Measurements from ENCODE around the gene EXOC6. TPM values are rescaled to one million over a fixed set of nuclear protein-coding genes. Genes with fewer than 3 reads are reported as not detected.

Gene EXOC6
- total RNA-seq, 2 experiments from 2014 or later = 8.8 to 9.5 TPM

GRCh38 chr10:93061594-93062513 is 213.5 kb downstream of the EXOC6 start:
- H3K4me3 Mint-ChIP-seq = peak overlapping the region; percentile 55
- ChIA-PET POLR2A (no interaction called here), CTCF (interaction anchor here (0.6 to 3.2 kb wide), 10 partner anchors 8 to 217 kb away, joined by 3 to 20 read pairs (median 4); partner anchors contain the start of gene CYP26A1)
- H3K27ac Mint-ChIP-seq = no peak overlapping the region
- no peaks in the 10 kb centered on the region for H3K9me3 Mint-ChIP-seq
- intact Hi-C loops (cut with micrococcal nuclease) = no loop called here
- H3K36me3 Mint-ChIP-seq (ENCODE audit: low read depth) = peaks cover 13% of the 10 kb centered on the region
- TF ChIP-seq, protein P1, sequence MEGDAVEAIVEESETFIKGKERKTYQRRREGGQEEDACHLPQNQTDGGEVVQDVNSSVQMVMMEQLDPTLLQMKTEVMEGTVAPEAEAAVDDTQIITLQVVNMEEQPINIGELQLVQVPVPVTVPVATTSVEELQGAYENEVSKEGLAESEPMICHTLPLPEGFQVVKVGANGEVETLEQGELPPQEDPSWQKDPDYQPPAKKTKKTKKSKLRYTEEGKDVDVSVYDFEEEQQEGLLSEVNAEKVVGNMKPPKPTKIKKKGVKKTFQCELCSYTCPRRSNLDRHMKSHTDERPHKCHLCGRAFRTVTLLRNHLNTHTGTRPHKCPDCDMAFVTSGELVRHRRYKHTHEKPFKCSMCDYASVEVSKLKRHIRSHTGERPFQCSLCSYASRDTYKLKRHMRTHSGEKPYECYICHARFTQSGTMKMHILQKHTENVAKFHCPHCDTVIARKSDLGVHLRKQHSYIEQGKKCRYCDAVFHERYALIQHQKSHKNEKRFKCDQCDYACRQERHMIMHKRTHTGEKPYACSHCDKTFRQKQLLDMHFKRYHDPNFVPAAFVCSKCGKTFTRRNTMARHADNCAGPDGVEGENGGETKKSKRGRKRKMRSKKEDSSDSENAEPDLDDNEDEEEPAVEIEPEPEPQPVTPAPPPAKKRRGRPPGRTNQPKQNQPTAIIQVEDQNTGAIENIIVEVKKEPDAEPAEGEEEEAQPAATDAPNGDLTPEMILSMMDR (IDR thresholded peaks at IDR 0.05) = no peak
- peaks cover 42% of the 10 kb centered on the region for H3K27me3 Mint-ChIP-seq
- DNase-seq = peak; percentile 24
- ATAC-seq = peak; percentile 28
- H3K4me1 Mint-ChIP-seq (ENCODE audit: low read depth) = peaks cover 21% of the 10 kb centered on the region

DNA sequence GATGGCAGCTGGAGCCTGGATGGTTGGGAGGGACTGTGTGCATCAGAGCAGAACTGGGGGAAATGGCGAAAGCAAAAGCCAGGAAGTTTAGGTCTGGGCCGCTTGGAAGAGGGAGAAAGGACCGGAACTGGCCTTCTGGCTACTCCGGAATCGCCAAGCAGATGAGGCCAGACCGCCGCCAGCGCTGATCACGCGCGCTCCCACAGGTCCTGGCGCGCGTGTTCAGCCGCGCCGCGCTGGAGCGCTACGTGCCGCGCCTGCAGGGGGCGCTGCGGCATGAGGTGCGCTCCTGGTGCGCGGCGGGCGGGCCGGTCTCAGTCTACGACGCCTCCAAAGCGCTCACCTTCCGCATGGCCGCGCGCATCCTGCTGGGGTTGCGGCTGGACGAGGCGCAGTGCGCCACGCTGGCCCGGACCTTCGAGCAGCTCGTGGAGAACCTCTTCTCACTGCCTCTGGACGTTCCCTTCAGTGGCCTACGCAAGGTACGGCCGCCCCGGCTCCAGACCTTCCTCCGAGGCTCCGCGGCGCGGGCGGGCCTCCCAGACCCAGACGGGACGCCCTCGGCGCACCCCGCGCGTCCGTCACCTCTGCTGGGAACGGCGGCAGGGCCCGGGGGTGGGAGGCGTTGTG is 214.3 kb downstream of the EXOC6 start:
- Mint-ChIP-seq H3K27me3 (peaks cover 50% of the 10 kb centered on the region), H3K4me1 (ENCODE audit: low read depth) (peaks cover 21% of the 10 kb centered on the region), H3K27ac (no peak overlapping the region)

DNA sequence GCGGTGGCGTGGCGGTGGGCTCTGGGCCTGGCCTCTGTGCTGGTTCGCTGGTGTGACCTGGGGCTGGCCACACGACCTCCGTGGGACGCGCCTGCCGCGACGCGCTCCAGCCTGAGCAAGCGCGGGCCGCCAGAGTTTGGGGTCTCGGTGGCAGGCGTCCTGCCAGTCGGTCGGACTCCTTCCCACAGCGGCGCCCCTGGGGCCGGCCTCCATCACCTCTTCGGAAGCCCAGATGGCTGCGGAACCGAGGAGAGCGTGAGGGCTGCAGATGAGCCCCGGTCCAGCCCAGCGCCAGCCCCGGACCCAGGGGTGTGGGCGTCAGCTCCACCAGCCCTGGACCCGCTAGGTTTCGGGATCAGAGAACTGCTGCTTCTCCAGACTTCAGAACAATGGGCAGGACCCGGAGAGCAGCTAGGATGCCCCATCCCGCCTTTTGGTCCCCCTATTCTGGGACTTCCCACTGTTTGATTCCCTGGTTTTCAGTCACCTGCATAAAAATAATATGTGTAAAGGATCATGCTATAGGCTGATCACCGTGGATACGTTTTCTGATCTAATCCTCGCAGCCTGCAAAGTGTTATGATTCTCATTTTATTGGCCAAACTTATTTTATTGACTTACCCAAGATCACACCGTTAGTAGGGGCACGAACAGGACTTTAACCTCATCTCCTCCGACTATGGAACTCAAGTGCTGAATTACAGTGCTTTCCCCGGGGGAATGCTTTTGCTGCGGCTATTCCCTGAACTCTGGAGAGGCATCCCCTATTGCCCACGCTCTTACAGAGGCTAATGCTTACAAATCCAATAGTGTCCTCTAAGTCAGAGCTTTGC is 215.0 kb downstream of the EXOC6 start:
- CTCF ChIA-PET = interaction anchor here (1.0 to 3.2 kb wide), 6 partner anchors 11 to 294 kb away, joined by 3 to 20 read pairs (median 8); no protein-coding TSS in a partner anchor
- peaks cover 57% of the 10 kb centered on the region for H3K27me3 Mint-ChIP-seq

More for the DNA sequence above, 214.3 kb downstream of the EXOC6 start:
- intact Hi-C loops (cut with micrococcal nuclease) = no loop called here
- peak overlapping the region; percentile 55 for H3K4me3 Mint-ChIP-seq
- CTCF ChIA-PET = interaction anchor here (0.8 to 3.2 kb wide), 9 partner anchors 10 to 217 kb away, joined by 3 to 20 read pairs (median 5); partner anchors contain the start of gene CYP26A1
- H3K36me3 Mint-ChIP-seq (ENCODE audit: low read depth) = peaks cover 13% of the 10 kb centered on the region
- no peaks in the 10 kb centered on the region for H3K9me3 Mint-ChIP-seq
- TF ChIP-seq, protein P1 (IDR thresholded peaks at IDR 0.05) = peak; percentile 77
- POLR2A ChIA-PET = no interaction called here
- DNase-seq (peak; percentile 69), ATAC-seq (peak; percentile 91)

GRCh38 chr10:93063977-93064660 is 215.8 kb downstream of the EXOC6 start:
- intact Hi-C loops (cut with micrococcal nuclease) = no loop called here
- ATAC-seq (no peak), DNase-seq (no peak)
- H3K9me3 Mint-ChIP-seq = no peaks in the 10 kb centered on the region
- ChIA-PET POLR2A (interaction anchor here (0.7 kb wide), 1 partner anchor 106 kb away, joined by 3 read pairs; no protein-coding TSS in a partner anchor), CTCF (interaction anchor here (1.0 to 3.2 kb wide), 7 partner anchors 9 to 293 kb away, joined by 3 to 20 read pairs (median 7); partner anchors contain the start of gene CYP26A1)
- H3K4me3 Mint-ChIP-seq = peak overlapping the region; percentile 2
- H3K4me1 Mint-ChIP-seq (ENCODE audit: low read depth) = peaks cover 25% of the 10 kb centered on the region
- TF ChIP-seq, protein P1 (IDR thresholded peaks at IDR 0.05) = no peak
- no peak overlapping the region for H3K27ac Mint-ChIP-seq
- H3K27me3 Mint-ChIP-seq = peaks cover 63% of the 10 kb centered on the region
- H3K36me3 Mint-ChIP-seq (ENCODE audit: low read depth) = peaks cover 7% of the 10 kb centered on the region

More for the DNA sequence above, 215.0 kb downstream of the EXOC6 start:
- TF ChIP-seq, protein P1 (IDR thresholded peaks at IDR 0.05) = no peak
- no peak for DNase-seq
- intact Hi-C loops (cut with micrococcal nuclease) = no loop called here
- Mint-ChIP-seq H3K4me1 (ENCODE audit: low read depth) (peaks cover 21% of the 10 kb centered on the region), H3K36me3 (ENCODE audit: low read depth) (peaks cover 10% of the 10 kb centered on the region), H3K4me3 (peak overlapping the region; percentile 2), H3K27ac (no peak overlapping the region), H3K9me3 (no peaks in the 10 kb centered on the region)
- no peak for ATAC-seq
- POLR2A ChIA-PET = no interaction called here
